GM12873 (cell line): ENCODE results near the gene DNAH8.

Experiments
- TF ChIP-seq, protein P1 (sequence below): IDR thresholded peaks from 2 replicates; pipeline ENCODE4 v1.5.1; 2012; ENCODE audit warnings: low read depth, mild to moderate bottlenecking, moderate library complexity, low read length, control low read depth; ENCODE audit not compliant: insufficient read depth; ENCODE audit errors: missing control alignments

Gene DNAH8

DNA sequence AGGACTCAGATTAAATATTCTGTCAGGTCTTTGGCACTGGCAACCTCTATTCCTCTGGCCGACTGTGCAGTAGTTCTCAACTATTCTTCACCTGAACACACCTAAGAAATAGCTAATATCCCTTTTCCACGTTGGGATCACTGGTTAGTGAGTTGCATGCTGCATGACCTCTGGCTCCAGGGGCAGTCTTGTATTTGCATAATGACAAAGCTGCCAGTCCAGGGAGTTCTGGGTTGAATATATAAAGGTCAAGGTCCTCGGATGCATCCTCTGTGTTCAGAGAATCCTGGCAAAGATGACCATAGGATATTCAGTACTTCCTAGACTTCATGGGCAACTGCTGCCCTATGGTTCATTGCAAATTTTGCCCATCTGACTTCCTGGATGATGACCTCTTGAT is 131.2 kb downstream of the DNAH8 start:
- TF ChIP-seq, protein P1, sequence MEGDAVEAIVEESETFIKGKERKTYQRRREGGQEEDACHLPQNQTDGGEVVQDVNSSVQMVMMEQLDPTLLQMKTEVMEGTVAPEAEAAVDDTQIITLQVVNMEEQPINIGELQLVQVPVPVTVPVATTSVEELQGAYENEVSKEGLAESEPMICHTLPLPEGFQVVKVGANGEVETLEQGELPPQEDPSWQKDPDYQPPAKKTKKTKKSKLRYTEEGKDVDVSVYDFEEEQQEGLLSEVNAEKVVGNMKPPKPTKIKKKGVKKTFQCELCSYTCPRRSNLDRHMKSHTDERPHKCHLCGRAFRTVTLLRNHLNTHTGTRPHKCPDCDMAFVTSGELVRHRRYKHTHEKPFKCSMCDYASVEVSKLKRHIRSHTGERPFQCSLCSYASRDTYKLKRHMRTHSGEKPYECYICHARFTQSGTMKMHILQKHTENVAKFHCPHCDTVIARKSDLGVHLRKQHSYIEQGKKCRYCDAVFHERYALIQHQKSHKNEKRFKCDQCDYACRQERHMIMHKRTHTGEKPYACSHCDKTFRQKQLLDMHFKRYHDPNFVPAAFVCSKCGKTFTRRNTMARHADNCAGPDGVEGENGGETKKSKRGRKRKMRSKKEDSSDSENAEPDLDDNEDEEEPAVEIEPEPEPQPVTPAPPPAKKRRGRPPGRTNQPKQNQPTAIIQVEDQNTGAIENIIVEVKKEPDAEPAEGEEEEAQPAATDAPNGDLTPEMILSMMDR = no peak

DNA sequence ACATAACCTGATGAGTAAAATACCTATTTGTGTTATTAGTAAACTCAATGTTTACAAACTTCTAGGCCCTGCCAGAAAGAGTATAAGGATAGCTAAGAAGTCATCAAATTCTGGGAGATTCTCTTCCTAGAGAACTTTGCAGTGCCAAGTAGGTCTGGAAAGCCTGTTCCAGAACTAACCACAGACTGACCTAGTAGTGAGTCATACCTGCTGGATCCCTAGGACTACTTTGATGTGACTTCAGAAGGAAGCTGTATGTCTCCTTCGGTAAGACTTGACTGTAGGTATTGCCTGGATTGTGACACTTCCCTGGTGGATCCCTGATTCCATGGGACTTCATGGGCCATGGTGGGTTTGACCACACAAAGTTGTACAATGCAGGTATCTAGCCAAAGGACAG is 131.7 kb downstream of the DNAH8 start:
- TF ChIP-seq, protein P1 = no peak

DNA sequence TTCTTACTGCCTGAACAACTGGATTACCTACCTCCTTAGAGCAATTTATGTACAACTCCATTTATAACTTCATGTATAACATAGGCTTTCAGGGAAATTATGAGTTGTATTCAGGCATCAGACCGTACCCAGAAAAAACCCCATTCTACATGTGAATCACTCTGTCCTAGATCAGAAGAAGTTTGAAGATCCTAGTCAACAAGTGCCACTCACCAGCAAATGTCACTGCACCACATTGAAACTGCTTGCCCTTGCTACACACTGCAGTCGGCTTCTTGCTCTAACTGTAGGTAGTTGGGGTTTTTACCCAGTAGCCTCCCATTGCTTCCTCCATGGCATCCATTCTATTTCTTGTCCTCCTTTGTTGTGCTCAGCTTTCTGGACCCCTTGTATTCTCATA is 132.4 kb downstream of the DNAH8 start:
- TF ChIP-seq, protein P1 = no peak

DNA sequence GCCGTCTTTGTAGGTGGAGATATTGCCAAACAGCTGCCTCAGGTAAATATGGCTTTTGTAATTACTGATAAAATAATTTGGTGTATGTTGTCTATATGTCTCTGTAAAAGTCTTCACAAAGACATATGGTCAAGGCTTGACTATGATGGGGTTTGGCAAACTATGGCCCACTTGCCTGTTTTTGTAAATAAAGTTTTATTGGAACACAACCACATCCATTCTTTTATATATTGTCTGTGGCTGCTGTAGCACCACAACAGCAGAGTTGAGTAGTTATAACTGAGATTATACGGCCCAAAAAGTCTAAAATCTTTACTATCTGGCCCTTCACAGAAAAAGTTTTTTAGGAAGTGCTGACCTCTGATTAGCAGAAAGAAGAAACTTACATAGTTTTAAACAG is 133.6 kb downstream of the DNAH8 start:
- TF ChIP-seq, protein P1 = no peak

DNA sequence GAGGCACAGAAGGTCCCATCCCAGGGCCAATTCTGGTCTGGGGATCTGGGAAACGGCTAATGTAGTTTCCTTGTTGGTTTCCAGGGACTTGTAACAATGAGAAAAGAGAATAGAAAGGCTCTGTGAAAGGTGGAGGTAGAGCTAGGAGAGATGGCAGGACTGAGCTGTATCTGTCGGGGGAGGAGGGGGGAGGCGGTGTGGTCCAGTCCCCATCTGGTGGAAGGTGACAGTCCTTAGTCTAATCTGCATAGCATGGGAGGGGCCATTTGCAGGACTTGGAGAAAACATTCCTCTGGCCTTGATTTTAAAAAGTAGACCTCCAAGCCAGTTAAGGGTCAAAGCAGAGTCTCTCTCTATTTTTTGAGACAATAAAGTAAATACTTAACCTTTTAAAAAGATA is 137.1 kb downstream of the DNAH8 start:
- TF ChIP-seq, protein P1 = no peak

DNA sequence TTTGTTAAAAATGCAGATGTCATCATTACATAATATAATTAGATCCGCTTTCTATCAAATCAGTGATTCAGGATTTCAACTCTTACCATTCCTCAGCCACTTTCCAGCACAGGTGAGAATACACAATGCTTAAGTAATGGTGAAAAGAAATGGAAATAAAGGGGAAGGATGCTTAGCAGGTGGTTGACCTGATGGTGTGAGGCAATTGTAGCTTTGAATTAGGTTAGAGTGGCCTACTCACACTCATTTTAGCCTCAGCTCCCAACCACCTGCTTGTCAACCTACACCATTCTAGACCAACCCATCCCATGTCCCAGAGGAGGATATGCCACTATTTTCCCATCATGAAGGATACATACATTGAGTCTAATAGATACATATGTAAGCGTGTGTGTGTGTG is 138.1 kb downstream of the DNAH8 start:
- TF ChIP-seq, protein P1 = no peak

DNA sequence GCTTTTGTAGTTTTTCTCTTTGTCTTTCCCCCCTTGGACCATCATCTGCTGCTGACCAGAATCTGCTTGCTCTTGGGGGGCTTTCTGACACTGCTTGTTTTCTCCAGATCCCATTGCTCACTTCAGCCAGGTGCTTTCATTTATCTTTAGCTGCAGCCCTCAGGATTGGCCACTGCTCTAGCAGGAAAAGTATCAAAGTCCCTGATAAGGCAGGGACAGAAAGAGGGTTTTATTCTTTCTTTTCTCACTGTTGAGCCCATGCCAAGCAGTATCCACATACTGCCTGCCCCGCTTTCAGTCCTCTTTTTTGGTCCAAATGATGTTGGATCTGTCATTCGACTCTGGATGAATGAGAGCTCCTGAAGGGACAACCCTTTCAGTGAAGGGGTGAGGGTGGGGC is 141.4 kb downstream of the DNAH8 start:
- TF ChIP-seq, protein P1 = no peak
